K562 treated with DMSO at 1 percent for 48 hours (cell line): Measurements from ENCODE around the gene SOX30. TPM values are rescaled to one million over a fixed set of nuclear protein-coding genes. Genes with fewer than 3 reads are reported as not detected.

Experiments
- total RNA-seq: library from RNA; unstranded; fragments of 300-600 nt; gene quantifications from 2 replicates; pipeline ENCODE4 v1.2.3, GENCODE V29; 2022; ENCODE audit warnings: low replicate concordance; ENCODE audit errors: extremely low read depth

The SOX30 gene
- total RNA-seq: not detected in 2 replicates

DNA sequence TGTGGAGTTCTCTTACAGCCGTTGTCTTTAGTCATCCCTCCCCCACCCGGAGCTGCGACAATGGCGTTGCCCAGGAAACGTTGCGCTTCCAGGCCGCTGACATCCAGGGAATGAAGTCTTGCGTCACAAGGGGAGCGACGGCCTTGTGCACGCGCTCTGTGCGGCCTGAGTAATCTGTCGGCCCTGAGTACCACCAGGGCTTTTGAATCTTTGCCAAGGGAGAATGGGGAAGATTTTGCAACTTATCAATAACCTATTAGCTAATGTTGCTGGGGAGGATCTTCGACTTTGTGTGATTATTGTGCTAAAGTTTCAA lies at the start of gene SOX30:
SOX30 (minus strand) TSS at position 62 of the 316 bp plus-strand sequence. CDS start 360 bp downstream, outside the sequence.

GRCh38 chr5:157670662-157671591 lies 18.7 kb upstream of the SOX30 start, which contains the start of gene C5orf52:
C5orf52 (plus strand) TSS chr5:157671533; CDS start chr5:157671615, 82 bp downstream.

Other genes with a start within 250 kb of the SOX30 start
- gene NIPAL4, start 192.2 kb downstream of the SOX30 start, total RNA-seq: not detected in 2 replicates
- gene ADAM19, start 76.7 kb downstream of the SOX30 start, total RNA-seq: not detected in 2 replicates
- gene C5orf52, start 19.1 kb upstream of the SOX30 start, total RNA-seq: not detected in 2 replicates
- not detected in 2 replicates for gene THG1L, start 79.0 kb upstream of the SOX30 start, total RNA-seq
- not detected in 2 replicates for gene LSM11, start 91.3 kb upstream of the SOX30 start, total RNA-seq
- gene CLINT1, start 206.7 kb upstream of the SOX30 start, total RNA-seq: not detected in 2 replicates